ENCODE results near the gene KIF3B. TPM values are rescaled to one million over a fixed set of nuclear protein-coding genes. Genes with fewer than 3 reads are reported as not detected.

The KIF3B gene
- total and polyA plus RNA-seq, 2 of the 13 experiments (the other 11 are each of a cell fraction or from before 2014, with no cell fraction given) = 23.6 to 28.8 TPM

DNA sequence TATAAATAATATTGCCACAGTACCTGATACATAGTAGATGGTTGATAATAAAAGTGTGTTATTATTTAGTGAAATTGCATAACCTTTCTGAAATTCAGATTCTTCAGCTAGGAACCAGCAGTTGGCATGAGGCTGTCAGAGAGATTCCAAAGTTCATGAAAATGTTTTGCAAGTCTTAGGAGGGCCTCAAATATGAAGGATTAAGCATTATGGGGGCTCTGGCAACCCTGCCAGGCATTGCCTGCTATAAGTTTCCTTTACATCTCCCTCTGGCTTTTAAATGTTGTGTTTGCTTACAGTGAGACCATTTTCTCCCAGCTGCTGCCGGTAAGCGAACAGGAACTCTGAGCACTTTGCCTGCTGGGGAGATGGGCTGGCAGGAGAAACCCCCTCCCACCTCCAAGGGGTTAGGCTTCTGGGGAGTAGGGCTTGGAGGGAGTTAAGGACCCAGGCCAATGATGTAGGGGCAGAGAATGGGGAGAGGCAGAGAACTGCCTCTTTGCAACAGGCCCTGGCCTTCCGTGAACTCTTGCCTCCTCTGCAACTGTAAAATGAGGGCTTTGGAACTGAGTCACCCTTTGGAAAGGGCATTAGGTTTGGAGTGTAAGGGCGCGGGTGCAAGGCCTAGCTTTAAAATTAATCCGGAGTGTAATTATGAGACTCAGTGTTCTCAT lies 33.2 kb upstream of the KIF3B start (continued):
- TF ChIP-seq ZNF264 (CRISPR knock-in tag; IDR thresholded peaks at IDR 0.05) (no peak), ZNF878 (CRISPR knock-in tag; IDR thresholded peaks at IDR 0.05) (no peak), MAFK (conservative IDR thresholded peaks at IDR 0.05 in 1 of 2, IDR thresholded peaks at IDR 0.05 in 1 of 2; ENCODE audit: low read length in 2 of 2) (0 out of 4 replicates have a peak, but pooled peaks of 1 of the 2 experiments have one; percentile 5), TBX3 (IDR thresholded peaks at IDR 0.05; ENCODE audit: borderline replicate concordance) (no peak), ZNF382 (CRISPR knock-in tag; IDR thresholded peaks at IDR 0.05; ENCODE audit: borderline replicate concordance) (no peak), ZNF225 (CRISPR knock-in tag; IDR thresholded peaks at IDR 0.05) (no peak), JUNB (CRISPR knock-in tag; IDR thresholded peaks at IDR 0.05; ENCODE audit: borderline replicate concordance) (no peak), ELF1 (CRISPR knock-in tag; IDR thresholded peaks at IDR 0.05) (no peak), RBM22 (optimal IDR thresholded peaks at IDR 0.05; ENCODE audit: low read length) (no peak), NR2F1 (CRISPR knock-in tag; IDR thresholded peaks at IDR 0.05) (no peak), KDM5B (CRISPR knock-in tag; IDR thresholded peaks at IDR 0.05; ENCODE audit: borderline replicate concordance) (no peak), SCMH1 (CRISPR knock-in tag; IDR thresholded peaks at IDR 0.05; ENCODE audit: borderline replicate concordance) (no peak), ZNF577 (CRISPR knock-in tag; IDR thresholded peaks at IDR 0.05; ENCODE audit: borderline replicate concordance, low read depth) (no peak), WIZ (CRISPR knock-in tag; IDR thresholded peaks at IDR 0.05) (no peak), ZFP82 (CRISPR knock-in tag; IDR thresholded peaks at IDR 0.05; ENCODE audit: borderline replicate concordance) (no peak), ZNF615 (CRISPR knock-in tag; IDR thresholded peaks at IDR 0.05; ENCODE audit: borderline replicate concordance) (no peak), POLR2AphosphoS2 (IDR thresholded peaks at IDR 0.05; ENCODE audit: low read depth, low read length) (no peak), SMC3 (IDR thresholded peaks at IDR 0.05; ENCODE audit: low read length) (no peak), ZNF10 (CRISPR knock-in tag; IDR thresholded peaks at IDR 0.05; ENCODE audit: borderline replicate concordance, low read depth) (no peak), ZBTB7B (CRISPR knock-in tag; IDR thresholded peaks at IDR 0.05) (peak; percentile 57)
- TF ChIP-seq, protein P1, sequence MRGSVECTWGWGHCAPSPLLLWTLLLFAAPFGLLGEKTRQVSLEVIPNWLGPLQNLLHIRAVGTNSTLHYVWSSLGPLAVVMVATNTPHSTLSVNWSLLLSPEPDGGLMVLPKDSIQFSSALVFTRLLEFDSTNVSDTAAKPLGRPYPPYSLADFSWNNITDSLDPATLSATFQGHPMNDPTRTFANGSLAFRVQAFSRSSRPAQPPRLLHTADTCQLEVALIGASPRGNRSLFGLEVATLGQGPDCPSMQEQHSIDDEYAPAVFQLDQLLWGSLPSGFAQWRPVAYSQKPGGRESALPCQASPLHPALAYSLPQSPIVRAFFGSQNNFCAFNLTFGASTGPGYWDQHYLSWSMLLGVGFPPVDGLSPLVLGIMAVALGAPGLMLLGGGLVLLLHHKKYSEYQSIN (CRISPR knock-in tag; IDR thresholded peaks at IDR 0.05; ENCODE audit: borderline replicate concordance) = no peak
- TF ChIP-seq, protein P2, sequence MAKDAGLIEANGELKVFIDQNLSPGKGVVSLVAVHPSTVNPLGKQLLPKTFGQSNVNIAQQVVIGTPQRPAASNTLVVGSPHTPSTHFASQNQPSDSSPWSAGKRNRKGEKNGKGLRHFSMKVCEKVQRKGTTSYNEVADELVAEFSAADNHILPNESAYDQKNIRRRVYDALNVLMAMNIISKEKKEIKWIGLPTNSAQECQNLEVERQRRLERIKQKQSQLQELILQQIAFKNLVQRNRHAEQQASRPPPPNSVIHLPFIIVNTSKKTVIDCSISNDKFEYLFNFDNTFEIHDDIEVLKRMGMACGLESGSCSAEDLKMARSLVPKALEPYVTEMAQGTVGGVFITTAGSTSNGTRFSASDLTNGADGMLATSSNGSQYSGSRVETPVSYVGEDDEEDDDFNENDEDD (CRISPR knock-in tag; IDR thresholded peaks at IDR 0.05; ENCODE audit: borderline replicate concordance) = no peak
- TF ChIP-seq, protein P3, sequence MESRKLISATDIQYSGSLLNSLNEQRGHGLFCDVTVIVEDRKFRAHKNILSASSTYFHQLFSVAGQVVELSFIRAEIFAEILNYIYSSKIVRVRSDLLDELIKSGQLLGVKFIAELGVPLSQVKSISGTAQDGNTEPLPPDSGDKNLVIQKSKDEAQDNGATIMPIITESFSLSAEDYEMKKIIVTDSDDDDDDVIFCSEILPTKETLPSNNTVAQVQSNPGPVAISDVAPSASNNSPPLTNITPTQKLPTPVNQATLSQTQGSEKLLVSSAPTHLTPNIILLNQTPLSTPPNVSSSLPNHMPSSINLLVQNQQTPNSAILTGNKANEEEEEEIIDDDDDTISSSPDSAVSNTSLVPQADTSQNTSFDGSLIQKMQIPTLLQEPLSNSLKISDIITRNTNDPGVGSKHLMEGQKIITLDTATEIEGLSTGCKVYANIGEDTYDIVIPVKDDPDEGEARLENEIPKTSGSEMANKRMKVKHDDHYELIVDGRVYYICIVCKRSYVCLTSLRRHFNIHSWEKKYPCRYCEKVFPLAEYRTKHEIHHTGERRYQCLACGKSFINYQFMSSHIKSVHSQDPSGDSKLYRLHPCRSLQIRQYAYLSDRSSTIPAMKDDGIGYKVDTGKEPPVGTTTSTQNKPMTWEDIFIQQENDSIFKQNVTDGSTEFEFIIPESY (CRISPR knock-in tag; IDR thresholded peaks at IDR 0.05) = no peak
- TF ChIP-seq, protein P4, sequence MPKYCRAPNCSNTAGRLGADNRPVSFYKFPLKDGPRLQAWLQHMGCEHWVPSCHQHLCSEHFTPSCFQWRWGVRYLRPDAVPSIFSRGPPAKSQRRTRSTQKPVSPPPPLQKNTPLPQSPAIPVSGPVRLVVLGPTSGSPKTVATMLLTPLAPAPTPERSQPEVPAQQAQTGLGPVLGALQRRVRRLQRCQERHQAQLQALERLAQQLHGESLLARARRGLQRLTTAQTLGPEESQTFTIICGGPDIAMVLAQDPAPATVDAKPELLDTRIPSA (CRISPR knock-in tag; IDR thresholded peaks at IDR 0.05; ENCODE audit: borderline replicate concordance) = no peak
